ENCODE measurements around the gene GSG1L2.

DNA sequence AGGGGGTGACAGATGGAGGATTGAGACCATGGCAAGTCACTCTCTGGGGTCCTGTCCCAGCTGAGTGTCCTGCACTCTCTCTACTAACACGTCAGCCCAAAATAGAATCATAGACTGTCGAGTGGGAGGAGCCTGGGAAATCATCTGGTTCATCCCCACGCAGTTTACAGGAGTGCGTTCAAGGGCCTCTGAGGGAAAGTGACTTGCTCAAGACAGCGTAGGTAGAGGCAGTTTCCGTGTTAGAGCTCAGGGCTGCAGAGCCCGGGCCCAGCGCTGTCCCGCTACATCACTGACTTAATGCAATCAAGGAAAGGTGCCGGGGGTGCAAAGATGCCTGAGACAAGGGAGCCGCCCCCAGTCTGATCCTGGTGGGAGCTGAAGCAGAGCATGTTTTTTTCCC lies 10.3 kb downstream of the GSG1L2 start:
- TF ChIP-seq, protein P1, sequence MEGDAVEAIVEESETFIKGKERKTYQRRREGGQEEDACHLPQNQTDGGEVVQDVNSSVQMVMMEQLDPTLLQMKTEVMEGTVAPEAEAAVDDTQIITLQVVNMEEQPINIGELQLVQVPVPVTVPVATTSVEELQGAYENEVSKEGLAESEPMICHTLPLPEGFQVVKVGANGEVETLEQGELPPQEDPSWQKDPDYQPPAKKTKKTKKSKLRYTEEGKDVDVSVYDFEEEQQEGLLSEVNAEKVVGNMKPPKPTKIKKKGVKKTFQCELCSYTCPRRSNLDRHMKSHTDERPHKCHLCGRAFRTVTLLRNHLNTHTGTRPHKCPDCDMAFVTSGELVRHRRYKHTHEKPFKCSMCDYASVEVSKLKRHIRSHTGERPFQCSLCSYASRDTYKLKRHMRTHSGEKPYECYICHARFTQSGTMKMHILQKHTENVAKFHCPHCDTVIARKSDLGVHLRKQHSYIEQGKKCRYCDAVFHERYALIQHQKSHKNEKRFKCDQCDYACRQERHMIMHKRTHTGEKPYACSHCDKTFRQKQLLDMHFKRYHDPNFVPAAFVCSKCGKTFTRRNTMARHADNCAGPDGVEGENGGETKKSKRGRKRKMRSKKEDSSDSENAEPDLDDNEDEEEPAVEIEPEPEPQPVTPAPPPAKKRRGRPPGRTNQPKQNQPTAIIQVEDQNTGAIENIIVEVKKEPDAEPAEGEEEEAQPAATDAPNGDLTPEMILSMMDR (conservative IDR thresholded peaks at IDR 0.05; ENCODE audit: low read depth, low read length) = no peak
- TF ChIP-seq EZH2phosphoT487 (IDR thresholded peaks at IDR 0.05; ENCODE audit: borderline replicate concordance, low read length) = no peak
- no peak for TF ChIP-seq EZH2 (IDR thresholded peaks at IDR 0.05; ENCODE audit: low read length, unreplicated experiment)
